OCI-LY3 (cell line): ENCODE results near the gene TMEM127.

Experiments used
- EZH2phosphoT487 ChIP-seq: fragments of 200-600 bp; shearing (Covaris generic); IDR thresholded peaks from 2 replicates; pipeline ENCODE4 v1.6.1; 2018; ENCODE audit warnings: antibody characterized with exemption, mixed run types, low read depth
- TF ChIP-seq, protein P1 (sequence below): fragments of 200-600, 300-600 bp; sonication (generic); IDR thresholded peaks from 2 replicates; pipeline ENCODE4 v1.5.1; 2014; ENCODE audit warnings: antibody characterized with exemption, low read length, low read depth

GRCh38 chr2:96261328-96262003 is 4.3 kb downstream of the TMEM127 start:
- TF ChIP-seq, protein P1, sequence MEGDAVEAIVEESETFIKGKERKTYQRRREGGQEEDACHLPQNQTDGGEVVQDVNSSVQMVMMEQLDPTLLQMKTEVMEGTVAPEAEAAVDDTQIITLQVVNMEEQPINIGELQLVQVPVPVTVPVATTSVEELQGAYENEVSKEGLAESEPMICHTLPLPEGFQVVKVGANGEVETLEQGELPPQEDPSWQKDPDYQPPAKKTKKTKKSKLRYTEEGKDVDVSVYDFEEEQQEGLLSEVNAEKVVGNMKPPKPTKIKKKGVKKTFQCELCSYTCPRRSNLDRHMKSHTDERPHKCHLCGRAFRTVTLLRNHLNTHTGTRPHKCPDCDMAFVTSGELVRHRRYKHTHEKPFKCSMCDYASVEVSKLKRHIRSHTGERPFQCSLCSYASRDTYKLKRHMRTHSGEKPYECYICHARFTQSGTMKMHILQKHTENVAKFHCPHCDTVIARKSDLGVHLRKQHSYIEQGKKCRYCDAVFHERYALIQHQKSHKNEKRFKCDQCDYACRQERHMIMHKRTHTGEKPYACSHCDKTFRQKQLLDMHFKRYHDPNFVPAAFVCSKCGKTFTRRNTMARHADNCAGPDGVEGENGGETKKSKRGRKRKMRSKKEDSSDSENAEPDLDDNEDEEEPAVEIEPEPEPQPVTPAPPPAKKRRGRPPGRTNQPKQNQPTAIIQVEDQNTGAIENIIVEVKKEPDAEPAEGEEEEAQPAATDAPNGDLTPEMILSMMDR = no peak
- TF ChIP-seq EZH2phosphoT487 = no peak
